CD4-positive, alpha-beta memory T cell (primary cell): ENCODE measurements around the gene CCDC178. TPM values are rescaled to one million over a fixed set of nuclear protein-coding genes. Genes with fewer than 3 reads are reported as not detected.

ENCODE experiments used
- CTCF ChIA-PET: fragments of 350-600 bp; sonication (Branson Sonifier 250); formaldehyde crosslinking; loops from one replicate; lab custom pipeline; 2021; ENCODE audit warnings: inconsistent platforms; ENCODE audit not compliant: partially characterized antibody; lab: Charles Lee
- POLR2A ChIA-PET: fragments of 350-600 bp; sonication (Branson Sonifier 250); formaldehyde crosslinking; loops from one replicate; lab custom pipeline; 2021; ENCODE audit not compliant: partially characterized antibody; lab: Charles Lee
- DNase-seq, 5 donors: peaks; one replicate each; pipeline versions ENCODE4 v3.0.0 to v3.0.0-alpha.2; 2020 to 2022; ENCODE audit warnings: mixed read lengths in 1 of 5
- H3K27ac ChIP-seq: one replicate; pipeline ENCODE4 v1.7.0; 2013; ENCODE audit warnings: low read depth, low read length
- H3K27me3 ChIP-seq: 2 replicates; pipeline ENCODE4 v1.7.0; 2013; ENCODE audit warnings: mild to moderate bottlenecking, low read length, moderate library complexity; ENCODE audit not compliant: insufficient read depth
- H3K36me3 ChIP-seq: 2 replicates; pipeline ENCODE4 v1.7.0; 2013; ENCODE audit warnings: mild to moderate bottlenecking, low read length, moderate library complexity; ENCODE audit not compliant: insufficient read depth
- H3K4me1 ChIP-seq: 2 replicates; pipeline ENCODE4 v1.7.0; 2013; ENCODE audit warnings: mild to moderate bottlenecking, low read length, moderate library complexity; ENCODE audit not compliant: insufficient read depth
- H3K4me3 ChIP-seq, 2 donors: one replicate each; pipeline ENCODE4 v1.7.0; 2013; ENCODE audit warnings: low read length in 2 of 2, mild to moderate bottlenecking in 1 of 2
- H3K9me3 ChIP-seq, 2 donors: one replicate each; pipeline ENCODE4 v1.7.0; 2013; ENCODE audit warnings: low read length in 2 of 2, control low read depth in 1 of 2; ENCODE audit not compliant: control insufficient read depth in 1 of 2
- H3K27ac Mint-ChIP-seq, 7 donors: one replicate each; pipeline ENCODE4 v1.8.0; 2020 to 2021; ENCODE audit warnings: mixed read lengths in 7 of 7, mild to moderate bottlenecking in 6 of 7, inconsistent platforms in 3 of 7, moderate library complexity in 3 of 7
- H3K27me3 Mint-ChIP-seq, 2 donors: one replicate each; pipeline ENCODE4 v1.8.0; 2020 to 2021; ENCODE audit warnings: mixed read lengths in 2 of 2
- H3K36me3 Mint-ChIP-seq, 2 donors: one replicate each; pipeline ENCODE4 v1.8.0; 2020 to 2021; ENCODE audit warnings: mixed read lengths in 2 of 2, inconsistent platforms in 1 of 2, mild to moderate bottlenecking in 1 of 2
- H3K4me1 Mint-ChIP-seq, 4 donors: one replicate each; pipeline ENCODE4 v1.8.0; 2020 to 2021; ENCODE audit warnings: mixed read lengths in 4 of 4, mild to moderate bottlenecking in 1 of 4
- H3K4me3 Mint-ChIP-seq, 8 donors: one replicate each; pipeline ENCODE4 v1.8.0; 2020 to 2021; ENCODE audit warnings: mixed read lengths in 8 of 8, mild to moderate bottlenecking in 7 of 8, moderate library complexity in 6 of 8, inconsistent platforms in 3 of 8
- H3K9me3 Mint-ChIP-seq, 8 donors: one replicate each; pipeline ENCODE4 v1.8.0; 2020 to 2021; ENCODE audit warnings: mixed read lengths in 8 of 8, mild to moderate bottlenecking in 5 of 8, inconsistent platforms in 3 of 8, moderate library complexity in 1 of 8
- intact Hi-C: fragments of 100-400 bp; cut with micrococcal nuclease; formaldehyde crosslinking; loops from one replicate; pipeline ENCODE4 v1.15.1; 2023
- polyA plus RNA-seq, 2 donors: library from polyadenylated mRNA; unstranded; fragments of 300-500 nt; fragmentation: Illumina TruSeq; gene quantifications; one replicate each; pipeline ENCODE4 v1.2.3, GENCODE V29; 2021
- total RNA-seq, 2 experiments: library from RNA; stranded (reverse); gene quantifications; one replicate each; pipeline ENCODE4 v1.2.3, GENCODE V29; 2021

Gene CCDC178
- total and polyA plus RNA-seq, 4 experiments from 2014 or later: not detected

- H3K9me3 Mint-ChIP-seq: peaks cover 0 to 8% (median 3%) of the 10 kb centered on the region in 8 donors
Measured at GRCh38 chr18:33277431-33277830, 163.1 kb downstream of the CCDC178 start.

GRCh38 chr18:33275843-33276242 is 164.7 kb downstream of the CCDC178 start:
- Histone ChIP-seq H3K27ac (no peak overlapping the region), H3K27me3 (no peaks in the 10 kb centered on the region), H3K4me3 (no peak overlapping the region), H3K36me3 (no peaks in the 10 kb centered on the region), H3K4me1 (no peaks in the 10 kb centered on the region), H3K9me3 (no peaks in the 10 kb centered on the region)
- Mint-ChIP-seq H3K4me3 (no peak overlapping the region), H3K27ac (no peak overlapping the region), H3K36me3 (no peaks in the 10 kb centered on the region), H3K4me1 (no peaks in the 10 kb centered on the region), H3K9me3 (peaks cover 0 to 14% (median 3%) of the 10 kb centered on the region in 8 donors), H3K27me3 (no peaks in the 10 kb centered on the region)
- ChIA-PET POLR2A (no interaction called here), CTCF (no interaction called here)
- intact Hi-C loops: no loop called here
- no peak for DNase-seq

More at GRCh38 chr18:33277431-33277830, 163.1 kb downstream of the CCDC178 start:
- H3K4me3 Mint-ChIP-seq: no peak overlapping the region
- no peaks in the 10 kb centered on the region for H3K27me3 Mint-ChIP-seq
- Histone ChIP-seq H3K27ac (no peak overlapping the region), H3K9me3 (no peaks in the 10 kb centered on the region), H3K27me3 (no peaks in the 10 kb centered on the region), H3K4me1 (no peaks in the 10 kb centered on the region), H3K4me3 (no peak overlapping the region), H3K36me3 (no peaks in the 10 kb centered on the region)
- H3K36me3 Mint-ChIP-seq: no peaks in the 10 kb centered on the region
- ChIA-PET POLR2A (no interaction called here), CTCF (no interaction called here)
- no peak overlapping the region for H3K27ac Mint-ChIP-seq
- intact Hi-C loops: no loop called here
- H3K4me1 Mint-ChIP-seq: no peaks in the 10 kb centered on the region
- DNase-seq: no peak

GRCh38 chr18:33270297-33270696 is 170.2 kb downstream of the CCDC178 start:
- no peak overlapping the region for H3K4me3 Mint-ChIP-seq
- Histone ChIP-seq H3K27ac (no peak overlapping the region), H3K36me3 (no peaks in the 10 kb centered on the region), H3K4me3 (no peak overlapping the region), H3K4me1 (no peaks in the 10 kb centered on the region), H3K27me3 (no peaks in the 10 kb centered on the region), H3K9me3 (no peaks in the 10 kb centered on the region)
- H3K27ac Mint-ChIP-seq: no peak overlapping the region
- CTCF ChIA-PET: no interaction called here
- H3K27me3 Mint-ChIP-seq: no peaks in the 10 kb centered on the region
- no peak for DNase-seq
- intact Hi-C loops: no loop called here
- POLR2A ChIA-PET: no interaction called here
- H3K9me3 Mint-ChIP-seq: peaks cover 0 to 17% (median 2%) of the 10 kb centered on the region in 8 donors
- no peaks in the 10 kb centered on the region for H3K36me3 Mint-ChIP-seq
- H3K4me1 Mint-ChIP-seq: no peaks in the 10 kb centered on the region

GRCh38 chr18:33269223-33269622 is 171.3 kb downstream of the CCDC178 start:
- Mint-ChIP-seq H3K4me3 (no peak overlapping the region), H3K4me1 (no peaks in the 10 kb centered on the region), H3K27ac (no peak overlapping the region), H3K36me3 (no peaks in the 10 kb centered on the region), H3K27me3 (no peaks in the 10 kb centered on the region), H3K9me3 (peaks cover 0 to 17% (median 2%) of the 10 kb centered on the region in 8 donors)
- no peaks in the 10 kb centered on the region for H3K27me3 ChIP-seq
- no peaks in the 10 kb centered on the region for H3K36me3 ChIP-seq
- ChIA-PET CTCF (no interaction called here), POLR2A (no interaction called here)
- no peak overlapping the region for H3K27ac ChIP-seq
- H3K4me1 ChIP-seq: no peaks in the 10 kb centered on the region
- intact Hi-C loops: no loop called here
- DNase-seq: no peak
- H3K9me3 ChIP-seq: no peaks in the 10 kb centered on the region
- peak overlapping the region in 1 of 2 donors; percentile 8 for H3K4me3 ChIP-seq

GRCh38 chr18:33264566-33264965 is 176.0 kb downstream of the CCDC178 start:
- Histone ChIP-seq H3K4me1 (no peaks in the 10 kb centered on the region), H3K9me3 (no peaks in the 10 kb centered on the region), H3K27ac (no peak overlapping the region), H3K27me3 (no peaks in the 10 kb centered on the region), H3K36me3 (no peaks in the 10 kb centered on the region), H3K4me3 (no peak overlapping the region)
- no peak overlapping the region for H3K4me3 Mint-ChIP-seq
- ChIA-PET CTCF (no interaction called here), POLR2A (no interaction called here)
- H3K36me3 Mint-ChIP-seq: no peaks in the 10 kb centered on the region
- peaks cover 0 to 9% (median 4%) of the 10 kb centered on the region in 8 donors for H3K9me3 Mint-ChIP-seq
- intact Hi-C loops: no loop called here
- H3K4me1 Mint-ChIP-seq: no peaks in the 10 kb centered on the region
- H3K27me3 Mint-ChIP-seq: no peaks in the 10 kb centered on the region
- H3K27ac Mint-ChIP-seq: no peak overlapping the region
- DNase-seq: no peak

- POLR2A ChIA-PET: no interaction called here
- CTCF ChIA-PET: interaction anchor here (1.3 kb wide), 1 partner anchor 9 kb away, joined by 4 read pairs; no protein-coding TSS in a partner anchor
- intact Hi-C loops: no loop called here
- H3K36me3 Mint-ChIP-seq: no peaks in the 10 kb centered on the region
- no peak overlapping the region for H3K27ac Mint-ChIP-seq
- Histone ChIP-seq H3K27me3 (no peaks in the 10 kb centered on the region), H3K4me3 (no peak overlapping the region), H3K9me3 (no peaks in the 10 kb centered on the region), H3K27ac (no peak overlapping the region), H3K36me3 (no peaks in the 10 kb centered on the region), H3K4me1 (no peaks in the 10 kb centered on the region)
- peaks cover 0 to 25% (median 9%) of the 10 kb centered on the region in 8 donors for H3K9me3 Mint-ChIP-seq
- H3K27me3 Mint-ChIP-seq: no peaks in the 10 kb centered on the region
- H3K4me1 Mint-ChIP-seq: no peaks in the 10 kb centered on the region
- no peak overlapping the region for H3K4me3 Mint-ChIP-seq
- no peak for DNase-seq
Measured at GRCh38 chr18:33239298-33239697, 201.2 kb downstream of the CCDC178 start.

- Mint-ChIP-seq H3K9me3 (peaks cover 0 to 6% (median under 1%) of the 10 kb centered on the region in 8 donors), H3K4me1 (peaks cover 0 to 6% (median 1%) of the 10 kb centered on the region in 4 donors), H3K27me3 (no peaks in the 10 kb centered on the region), H3K27ac (no peak overlapping the region), H3K36me3 (no peaks in the 10 kb centered on the region), H3K4me3 (no peak overlapping the region)
- Histone ChIP-seq H3K4me3 (no peak overlapping the region), H3K4me1 (no peaks in the 10 kb centered on the region), H3K9me3 (no peaks in the 10 kb centered on the region), H3K36me3 (no peaks in the 10 kb centered on the region), H3K27ac (no peak overlapping the region), H3K27me3 (no peaks in the 10 kb centered on the region)
- CTCF ChIA-PET: no interaction called here
- POLR2A ChIA-PET: no interaction called here
- intact Hi-C loops: no loop called here
- no peak for DNase-seq
Measured at GRCh38 chr18:33232318-33232626, 208.2 kb downstream of the CCDC178 start.
